ENCODE measurements around the gene DHPS.
"Not testable (repeated sequence)": the region's sequence is repeated elsewhere in the genome, so short reads cannot be mapped to it uniquely, and the experiment has no call there.

Gene DHPS

DNA sequence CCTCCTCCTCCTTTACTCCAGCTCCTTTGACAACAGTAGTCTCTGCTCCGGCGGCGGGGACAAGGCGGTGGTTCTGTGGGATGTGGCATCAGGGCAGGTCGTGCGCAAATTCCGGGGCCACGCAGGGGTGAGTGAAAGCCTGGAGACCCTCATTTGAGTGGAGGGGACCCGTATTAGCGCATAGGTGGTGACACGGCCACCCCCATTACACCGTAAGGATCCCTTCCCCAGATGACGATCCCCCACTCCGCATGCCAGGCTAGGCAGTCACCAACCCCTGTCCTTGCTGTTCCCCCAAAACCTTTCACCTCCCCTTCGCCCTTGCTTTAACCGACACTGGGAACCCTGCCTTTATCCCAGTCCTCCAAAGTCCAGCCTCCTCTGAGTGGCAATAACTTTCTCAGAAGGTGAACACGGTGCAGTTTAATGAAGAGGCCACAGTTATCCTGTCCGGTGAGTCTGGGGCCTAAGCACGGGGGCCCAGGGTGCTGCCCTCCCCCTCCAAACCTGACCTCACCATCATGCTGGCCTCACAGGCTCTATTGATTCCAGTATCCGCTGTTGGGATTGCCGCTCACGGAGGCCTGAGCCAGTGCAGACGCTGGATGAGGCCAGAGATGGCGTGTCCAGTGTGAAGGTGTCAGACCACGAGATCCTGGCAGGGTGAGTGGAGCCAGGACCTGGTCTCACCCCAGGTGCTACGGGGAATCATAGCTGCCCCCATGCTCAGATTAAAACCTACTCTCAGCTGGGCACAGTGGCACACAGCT, 11.3 kb downstream of the DHPS start:
- no peak for DNase-seq

- peak; percentile 78 for DNase-seq
Observed at GRCh38 chr19:12669270-12670158, 12.2 kb downstream of the DHPS start.

- peak; percentile 63 for DNase-seq
Observed at GRCh38 chr19:12668932-12669269, 12.8 kb downstream of the DHPS start.

DNA sequence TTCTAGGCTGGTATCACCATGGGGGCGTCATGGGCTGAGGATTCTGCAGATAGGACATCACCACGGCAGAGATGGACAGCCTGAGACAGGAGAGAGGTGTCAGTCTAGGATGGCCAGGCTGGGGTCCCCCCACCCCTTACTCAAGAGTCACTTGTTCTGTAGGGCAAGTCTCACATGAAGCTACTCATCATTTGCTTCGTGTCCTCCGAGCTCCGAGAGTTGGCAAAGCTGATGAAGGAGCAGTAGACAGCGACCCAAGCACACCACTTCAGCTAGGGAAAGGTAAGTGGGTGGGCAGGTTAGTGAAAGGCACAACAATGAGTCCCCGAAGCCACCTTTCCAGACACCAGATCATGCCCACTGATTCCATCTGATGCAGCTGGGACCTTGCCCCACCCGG, 13.3 kb downstream of the DHPS start:
- DNase-seq, result no peak

- no peak for DNase-seq
Observed at GRCh38 chr19:12667731-12668302, 13.9 kb downstream of the DHPS start.

DNA sequence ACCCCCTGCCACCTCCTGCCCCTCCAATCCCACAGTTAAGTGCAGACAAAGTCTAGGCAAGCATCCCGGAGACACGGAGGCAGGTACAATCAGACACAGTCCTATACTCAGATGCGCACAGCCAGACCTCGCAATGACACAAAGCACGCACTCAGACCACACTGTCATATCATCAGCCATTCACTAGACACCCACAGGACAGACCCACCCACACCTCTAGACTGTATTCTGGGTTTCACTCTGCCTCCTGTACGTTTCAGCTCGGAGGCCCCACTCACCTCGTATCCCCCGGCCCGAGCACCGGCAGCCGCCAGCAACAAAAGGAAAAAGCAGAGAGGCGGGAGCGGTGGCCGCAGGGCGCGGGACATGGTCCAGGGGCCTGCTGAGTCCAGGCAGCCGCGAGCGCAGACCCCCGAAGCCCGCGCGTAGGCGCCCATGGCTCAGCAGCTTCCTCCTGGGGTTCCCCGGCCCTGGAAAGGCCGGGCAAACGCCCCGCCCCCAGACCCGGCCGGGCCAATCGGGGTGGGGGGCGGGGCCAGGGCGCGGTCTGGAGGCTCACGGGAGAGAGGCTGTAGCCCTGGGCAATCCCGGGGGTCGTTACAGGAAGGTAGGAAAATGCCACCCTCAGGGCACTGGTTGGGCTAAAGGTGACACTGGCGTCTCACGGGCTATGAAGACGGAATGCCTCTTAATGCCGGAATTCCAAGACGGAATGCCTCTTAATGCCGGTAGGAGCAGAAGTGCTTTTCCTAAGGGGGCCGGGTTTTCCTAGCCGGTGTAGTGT, 15.2 kb downstream of the DHPS start, which contains the start of the genes MAN2B1 and WDR83:
Gene MAN2B1 (minus strand): TSS at position 478 of the 784 bp plus-strand sequence. CDS start 41 bp downstream, at position 437.
Gene WDR83 (plus strand): TSS at position 543 of the 784 bp plus-strand sequence. CDS start 2,984 bp downstream, outside the sequence.
- peak; percentile 87 for DNase-seq

DNA sequence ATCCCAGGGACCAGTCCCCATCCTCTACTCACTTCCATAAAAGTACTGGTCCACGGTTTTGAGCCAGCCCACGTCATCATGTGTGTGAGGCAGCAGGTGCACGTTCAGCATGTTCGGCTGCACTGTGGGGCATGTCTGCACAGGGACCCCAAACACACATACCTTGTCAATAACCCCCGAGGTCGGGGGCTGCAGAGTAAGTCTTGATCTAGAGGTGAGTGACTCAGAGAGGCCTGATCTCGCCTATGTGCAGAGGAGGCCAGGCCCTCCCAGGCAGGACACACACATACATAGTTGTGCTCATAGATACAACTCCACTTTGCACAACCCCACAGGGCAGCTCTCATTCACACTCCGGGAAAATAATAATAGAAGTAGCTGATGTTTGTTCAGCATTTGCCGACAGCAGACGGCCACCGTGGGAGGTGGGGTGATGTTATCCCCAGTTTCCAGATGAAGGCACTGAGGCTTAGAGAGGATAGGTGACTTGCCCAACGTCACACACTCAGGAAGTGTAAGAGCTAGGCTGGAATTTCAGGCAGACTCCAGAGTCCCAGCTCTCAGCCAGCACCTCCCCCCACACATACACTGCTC, 15.9 kb downstream of the DHPS start:
- peak; percentile 13 for DNase-seq

DNA sequence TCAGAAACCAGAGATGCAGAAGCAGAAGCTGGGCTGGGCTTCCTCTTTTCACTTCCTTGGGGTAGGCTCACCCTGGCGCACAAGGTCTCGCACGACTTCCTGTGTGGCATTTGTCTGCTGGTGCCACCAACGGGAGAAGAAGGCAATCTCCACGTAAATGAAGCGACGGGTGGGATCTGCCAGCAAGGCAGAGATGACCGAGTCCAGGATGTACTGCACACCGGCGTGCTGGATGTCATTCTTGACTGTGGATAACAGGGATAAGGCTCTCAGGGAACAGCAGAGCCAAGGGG, 16.5 kb downstream of the DHPS start:
- peak; percentile 77 for DNase-seq

GRCh38 chr19:12664406-12665280, 17.0 kb downstream of the DHPS start:
- no peak for DNase-seq

- no peak for DNase-seq
Observed at GRCh38 chr19:12660980-12661379, 20.7 kb downstream of the DHPS start.

- DNase-seq, result no peak
Observed at GRCh38 chr19:12657966-12658365, 23.7 kb downstream of the DHPS start.

DNA sequence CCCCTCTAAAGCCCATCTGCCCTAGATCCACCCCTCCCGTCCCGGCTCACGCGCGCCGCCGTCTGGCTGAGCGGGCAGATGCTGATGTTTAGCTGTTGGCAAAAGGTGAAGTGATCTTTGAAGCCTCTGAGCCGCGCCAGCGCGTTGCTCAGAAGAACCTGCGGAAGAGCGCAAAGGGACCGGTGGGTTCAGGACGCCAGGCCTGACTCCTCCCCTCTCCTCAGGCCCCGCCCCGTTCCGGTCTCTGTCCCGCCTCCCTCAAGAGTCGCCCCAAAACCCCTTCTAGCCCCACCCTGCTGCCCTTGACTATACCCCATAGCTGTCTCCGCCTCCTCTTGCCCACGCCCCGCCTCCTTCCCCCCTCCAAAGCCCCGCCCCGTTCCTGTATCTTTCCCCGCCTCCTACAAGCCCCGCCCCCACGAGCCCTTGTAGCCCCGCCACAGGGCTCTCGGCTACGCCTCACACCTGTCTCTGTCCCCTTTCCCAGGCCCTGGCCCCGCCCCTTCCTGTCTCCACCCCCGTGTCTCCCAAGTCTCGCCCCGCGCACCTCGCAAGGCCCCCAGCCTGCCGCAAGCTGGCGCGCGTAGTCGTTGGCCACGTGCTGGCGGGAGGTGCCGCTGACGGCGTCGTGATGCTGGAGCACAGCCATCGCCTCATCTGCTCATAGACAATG, 24.6 kb downstream of the DHPS start:
- no peak for DNase-seq

GRCh38 chr19:12655546-12655945, 26.1 kb downstream of the DHPS start:
- DNase-seq, result no peak

DNA sequence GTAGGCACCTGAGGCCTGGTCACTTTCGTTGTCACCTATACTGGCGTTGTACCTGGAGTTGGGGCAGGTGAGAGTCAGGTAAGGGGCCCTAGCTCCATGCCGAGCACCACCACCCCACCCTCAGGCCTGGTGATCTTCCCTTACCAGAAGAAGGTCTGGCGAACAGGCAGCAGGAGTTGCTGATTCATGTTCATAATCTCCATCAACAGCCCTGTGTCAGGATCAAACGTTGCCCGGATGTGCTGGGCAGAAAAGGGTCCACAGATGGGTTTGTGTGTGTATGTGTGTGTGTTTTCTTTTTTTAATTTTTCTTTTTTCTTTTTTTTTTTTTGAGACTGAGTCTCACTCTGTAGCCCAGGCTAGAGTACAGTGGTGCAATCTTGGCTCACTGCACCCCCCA, 29.5 kb downstream of the DHPS start:
- DNase-seq, result no peak

DNA sequence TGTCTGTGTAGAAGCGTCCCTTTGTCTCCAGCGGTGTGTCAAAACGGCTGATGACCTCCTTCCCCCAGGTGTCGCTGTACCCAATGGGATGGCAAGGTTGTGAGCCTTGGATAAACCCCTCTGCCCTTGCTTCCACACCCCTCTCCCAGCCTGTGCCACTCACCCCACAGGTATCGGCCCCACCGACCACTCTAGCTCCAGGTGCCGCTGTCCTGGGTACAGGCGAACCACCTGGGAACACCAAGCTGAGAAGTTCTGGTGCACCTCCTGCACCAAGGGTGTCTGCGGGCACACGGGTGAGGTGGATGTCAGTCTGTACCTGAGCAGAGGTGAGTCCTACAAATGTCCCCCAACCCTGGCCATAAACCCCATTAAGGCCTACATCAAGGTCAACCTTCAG, 31.7 kb downstream of the DHPS start:
- no peak for DNase-seq

GRCh38 chr19:12648088-12648487, 33.6 kb downstream of the DHPS start:
- no peak for DNase-seq

GRCh38 chr19:12647490-12648071, 34.1 kb downstream of the DHPS start:
- peak; percentile 36 for DNase-seq

GRCh38 chr19:12647047-12647446, 34.6 kb downstream of the DHPS start:
- DNase-seq, result no peak

- no peak for DNase-seq
Observed at GRCh38 chr19:12646551-12646950, 35.1 kb downstream of the DHPS start.

GRCh38 chr19:12643716-12644115, 38.0 kb downstream of the DHPS start:
- not testable (repeated sequence) for DNase-seq
